Fibroblast of villous mesenchyme (primary cell): ENCODE measurements around the gene ALDOA. TPM values are rescaled to one million over a fixed set of nuclear protein-coding genes. Genes with fewer than 3 reads are reported as not detected.

Experiments used
- DNase-seq: peaks from one replicate; pipeline ENCODE4 v3.0.0-alpha.2; 2010; ENCODE audit warnings: low read depth
- H3K4me3 ChIP-seq: 2 replicates; pipeline ENCODE4 v1.5.1; 2011; ENCODE audit warnings: low read depth, mild to moderate bottlenecking, low read length
- total RNA-seq: library from RNA; depleted of rRNA; stranded (reverse); fragments of >200 nt; gene quantifications from 2 replicates; pipeline ENCODE4 v1.2.3, GENCODE V29; 2012
- TF ChIP-seq, protein P1 (sequence below): IDR thresholded peaks from 2 replicates; pipeline ENCODE4 v1.5.1; 2012; ENCODE audit warnings: low read depth, mild to moderate bottlenecking, low read length; ENCODE audit not compliant: insufficient read depth

Gene ALDOA
- total RNA-seq, 1 donor, result 545 TPM

DNA sequence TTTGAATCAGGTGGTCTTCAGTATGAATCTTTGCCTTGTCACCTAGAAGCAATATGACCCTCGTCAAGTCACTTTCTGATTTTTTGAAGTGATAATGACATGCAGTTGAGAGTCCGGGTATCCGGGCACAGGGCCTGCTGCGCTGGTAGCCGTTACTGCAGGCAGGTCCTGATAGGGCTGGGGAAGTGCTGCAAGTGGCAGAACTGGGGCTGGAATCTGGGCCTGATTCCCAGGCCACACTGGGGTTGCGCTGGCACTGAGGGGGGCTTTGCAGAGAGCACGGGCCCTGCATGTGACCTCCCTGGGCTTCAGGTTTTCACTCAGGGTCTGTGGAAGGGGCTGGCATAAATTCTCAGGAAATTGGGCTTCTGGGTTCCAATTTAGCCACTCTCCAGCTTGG lies 13.2 kb downstream of the ALDOA start:
- TF ChIP-seq, protein P1, sequence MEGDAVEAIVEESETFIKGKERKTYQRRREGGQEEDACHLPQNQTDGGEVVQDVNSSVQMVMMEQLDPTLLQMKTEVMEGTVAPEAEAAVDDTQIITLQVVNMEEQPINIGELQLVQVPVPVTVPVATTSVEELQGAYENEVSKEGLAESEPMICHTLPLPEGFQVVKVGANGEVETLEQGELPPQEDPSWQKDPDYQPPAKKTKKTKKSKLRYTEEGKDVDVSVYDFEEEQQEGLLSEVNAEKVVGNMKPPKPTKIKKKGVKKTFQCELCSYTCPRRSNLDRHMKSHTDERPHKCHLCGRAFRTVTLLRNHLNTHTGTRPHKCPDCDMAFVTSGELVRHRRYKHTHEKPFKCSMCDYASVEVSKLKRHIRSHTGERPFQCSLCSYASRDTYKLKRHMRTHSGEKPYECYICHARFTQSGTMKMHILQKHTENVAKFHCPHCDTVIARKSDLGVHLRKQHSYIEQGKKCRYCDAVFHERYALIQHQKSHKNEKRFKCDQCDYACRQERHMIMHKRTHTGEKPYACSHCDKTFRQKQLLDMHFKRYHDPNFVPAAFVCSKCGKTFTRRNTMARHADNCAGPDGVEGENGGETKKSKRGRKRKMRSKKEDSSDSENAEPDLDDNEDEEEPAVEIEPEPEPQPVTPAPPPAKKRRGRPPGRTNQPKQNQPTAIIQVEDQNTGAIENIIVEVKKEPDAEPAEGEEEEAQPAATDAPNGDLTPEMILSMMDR, result no peak
- H3K4me3 ChIP-seq, result no peak overlapping the region
- DNase-seq, result no peak

DNA sequence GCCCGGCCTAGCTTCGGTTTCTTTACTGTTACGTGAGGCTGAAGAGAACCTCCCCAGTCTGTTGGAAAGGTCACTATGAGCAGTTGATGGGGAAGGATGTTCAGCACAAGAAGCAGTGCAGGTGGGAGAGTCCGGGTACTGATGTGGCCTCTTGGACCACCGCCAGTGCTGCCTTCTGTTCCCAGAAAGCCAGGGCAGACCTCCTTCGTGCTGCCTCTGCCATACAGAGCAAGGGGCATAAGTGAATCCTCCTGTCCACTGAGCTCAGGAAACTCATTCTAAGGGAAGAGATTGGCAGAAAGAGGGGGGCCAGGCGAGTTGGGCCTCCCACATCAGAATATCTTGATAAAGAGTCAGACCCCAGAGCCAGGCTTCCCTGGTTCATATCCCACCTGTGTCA lies 13.9 kb downstream of the ALDOA start:
- TF ChIP-seq, protein P1, result no peak
- DNase-seq, result no peak
- no peak overlapping the region for H3K4me3 ChIP-seq

DNA sequence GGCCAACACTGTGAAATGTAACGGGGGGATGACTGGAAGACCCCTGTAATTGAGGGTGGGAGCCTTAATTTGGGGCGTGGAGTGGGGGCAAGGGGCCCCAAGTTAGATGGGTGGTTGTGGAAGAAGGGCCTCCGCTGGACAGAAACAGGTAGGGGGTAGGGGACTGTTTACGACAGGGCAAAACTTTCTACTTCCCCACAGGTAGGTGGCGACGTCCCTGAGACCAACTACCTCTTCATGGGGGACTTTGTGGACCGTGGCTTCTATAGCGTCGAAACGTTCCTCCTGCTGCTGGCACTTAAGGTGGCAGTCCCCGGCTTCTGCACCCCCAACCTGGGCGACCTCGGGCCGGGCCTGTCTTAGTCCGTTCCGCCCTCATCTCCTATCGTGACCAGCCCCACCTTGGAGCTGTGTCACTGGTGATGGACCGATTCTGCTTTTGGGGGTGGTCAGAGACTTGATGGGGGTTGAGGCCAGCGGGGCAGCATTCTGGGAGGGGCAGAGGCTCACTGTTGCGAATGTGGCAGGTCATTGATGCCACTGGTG lies 17.1 kb downstream of the ALDOA start:
- TF ChIP-seq, protein P1, result no peak
- no peak overlapping the region for H3K4me3 ChIP-seq
- no peak for DNase-seq

DNA sequence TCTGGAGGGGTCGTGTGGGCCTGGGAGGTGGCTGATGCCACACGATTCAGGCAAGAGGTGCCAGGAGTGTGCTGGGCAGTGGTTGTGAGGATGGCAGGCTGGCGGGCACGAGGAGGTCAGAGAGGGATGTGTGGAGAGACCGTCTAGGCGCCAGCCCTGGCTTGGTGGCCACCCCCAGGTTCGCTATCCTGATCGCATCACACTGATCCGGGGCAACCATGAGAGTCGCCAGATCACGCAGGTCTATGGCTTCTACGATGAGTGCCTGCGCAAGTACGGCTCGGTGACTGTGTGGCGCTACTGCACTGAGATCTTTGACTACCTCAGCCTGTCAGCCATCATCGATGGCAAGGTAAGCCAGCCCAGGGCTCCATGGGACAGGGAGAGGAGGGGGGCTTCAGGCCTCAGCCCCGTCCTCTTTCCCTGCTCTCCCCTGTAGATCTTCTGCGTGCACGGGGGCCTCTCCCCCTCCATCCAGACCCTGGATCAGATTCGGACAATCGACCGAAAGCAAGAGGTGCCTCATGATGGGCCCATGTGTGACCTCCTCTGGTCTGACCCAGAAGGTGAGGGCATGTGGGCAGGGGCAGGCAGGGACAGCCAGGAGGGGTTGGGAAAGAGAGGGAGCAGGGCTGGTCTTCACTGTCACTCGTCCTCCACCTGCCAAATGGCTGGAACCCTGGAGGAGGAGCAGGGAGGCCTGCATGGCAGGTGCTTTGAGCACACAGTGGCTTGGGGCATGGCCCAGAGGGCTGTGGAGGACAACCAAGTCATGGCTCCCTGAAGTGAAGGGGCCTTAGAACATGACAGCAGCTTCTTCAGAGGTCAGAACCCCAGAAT lies 17.9 kb downstream of the ALDOA start:
- no peak overlapping the region for H3K4me3 ChIP-seq
- TF ChIP-seq, protein P1, result no peak
- no peak for DNase-seq

DNA sequence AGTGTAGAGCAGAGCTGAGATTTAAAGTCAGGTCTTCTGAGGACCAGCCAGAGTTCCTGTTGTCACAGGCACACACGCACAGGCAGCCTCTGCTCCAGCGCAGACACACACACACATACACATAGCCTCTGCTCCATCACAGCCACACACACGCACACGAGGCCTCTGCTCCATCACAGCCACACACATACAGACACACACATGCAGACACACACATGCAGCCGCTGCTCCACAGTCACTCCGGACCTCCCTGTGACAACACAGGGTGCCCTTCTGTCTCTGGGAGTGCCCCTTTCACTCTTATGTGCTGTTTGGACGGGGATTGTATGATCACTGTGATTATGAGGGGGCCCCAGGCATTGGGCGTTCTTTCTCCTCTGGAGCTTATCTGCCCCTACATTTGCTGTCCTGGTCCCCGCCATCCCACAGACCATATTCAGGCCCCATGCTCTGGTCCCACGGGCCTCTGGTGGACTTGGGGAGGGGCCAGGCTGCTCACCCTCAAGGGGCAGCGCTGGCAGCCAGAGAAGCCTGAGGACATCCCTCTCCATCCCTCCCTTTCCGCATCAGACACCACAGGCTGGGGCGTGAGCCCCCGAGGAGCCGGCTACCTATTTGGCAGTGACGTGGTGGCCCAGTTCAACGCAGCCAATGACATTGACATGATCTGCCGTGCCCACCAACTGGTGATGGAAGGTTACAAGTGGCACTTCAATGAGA lies 18.7 kb downstream of the ALDOA start:
- TF ChIP-seq, protein P1, result no peak
- DNase-seq, result no peak
- H3K4me3 ChIP-seq, result no peak overlapping the region

DNA sequence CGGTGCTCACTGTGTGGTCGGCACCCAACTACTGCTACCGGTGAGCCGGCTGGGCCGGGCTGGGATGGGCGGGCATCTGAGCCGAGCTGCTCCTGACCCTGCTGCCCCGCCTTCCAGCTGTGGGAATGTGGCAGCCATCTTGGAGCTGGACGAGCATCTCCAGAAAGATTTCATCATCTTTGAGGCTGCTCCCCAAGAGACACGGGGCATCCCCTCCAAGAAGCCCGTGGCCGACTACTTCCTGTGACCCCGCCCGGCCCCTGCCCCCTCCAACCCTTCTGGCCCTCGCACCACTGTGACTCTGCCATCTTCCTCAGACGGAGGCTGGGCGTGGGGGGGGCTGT lies 19.2 kb downstream of the ALDOA start:
- TF ChIP-seq, protein P1, result no peak
- no peak overlapping the region for H3K4me3 ChIP-seq
- peak; percentile 40 for DNase-seq
